HL-60 (cell line): ENCODE results near the gene VPS18.

Experiments used
- DNase-seq, 2 experiments: peaks; one replicate each; pipeline ENCODE4 v3.0.0-alpha.2; 2010 to 2020; ENCODE audit warnings: low read depth in 1 of 2, low spot score in 1 of 2
- H3K27ac ChIP-seq: fragments of 250-450 bp; sonication (Bioruptor Pico); replicated peaks from 2 replicates; pipeline ENCODE4 v1.5.1; 2020; ENCODE audit warnings: mild to moderate bottlenecking, moderate library complexity
- H3K27me3 ChIP-seq: fragments of 250-450 bp; sonication (Bioruptor Pico); 2 replicates; pipeline ENCODE4 v1.5.1; 2021; ENCODE audit warnings: mild to moderate bottlenecking, moderate library complexity; ENCODE audit not compliant: insufficient read depth, poor library complexity, severe bottlenecking
- H3K4me3 ChIP-seq: replicated peaks from 2 replicates; pipeline ENCODE4 v1.5.1; 2011; ENCODE audit warnings: mild to moderate bottlenecking, control low read depth, low read length; ENCODE audit not compliant: insufficient read depth
- GABPA ChIP-seq: IDR thresholded peaks from 2 replicates; pipeline ENCODE4 v1.6.1; 2012; ENCODE audit warnings: low read depth
- POLR2AphosphoS5 ChIP-seq: IDR thresholded peaks from 2 replicates; pipeline ENCODE4 v1.6.1; 2012; ENCODE audit warnings: low read depth
- REST ChIP-seq: IDR thresholded peaks from 2 replicates; pipeline ENCODE4 v1.6.1; 2012; ENCODE audit warnings: low read depth; ENCODE audit not compliant: insufficient replicate concordance
- SPI1 ChIP-seq: IDR thresholded peaks from 2 replicates; pipeline ENCODE4 v1.6.1; 2012; ENCODE audit warnings: low read depth, mild to moderate bottlenecking, borderline replicate concordance
- TF ChIP-seq, protein P1 (sequence below): IDR thresholded peaks from one replicate; pipeline ENCODE4 v1.5.1; 2011; ENCODE audit warnings: low read length, control low read depth, inconsistent platforms; ENCODE audit not compliant: insufficient read depth

The VPS18 gene

DNA sequence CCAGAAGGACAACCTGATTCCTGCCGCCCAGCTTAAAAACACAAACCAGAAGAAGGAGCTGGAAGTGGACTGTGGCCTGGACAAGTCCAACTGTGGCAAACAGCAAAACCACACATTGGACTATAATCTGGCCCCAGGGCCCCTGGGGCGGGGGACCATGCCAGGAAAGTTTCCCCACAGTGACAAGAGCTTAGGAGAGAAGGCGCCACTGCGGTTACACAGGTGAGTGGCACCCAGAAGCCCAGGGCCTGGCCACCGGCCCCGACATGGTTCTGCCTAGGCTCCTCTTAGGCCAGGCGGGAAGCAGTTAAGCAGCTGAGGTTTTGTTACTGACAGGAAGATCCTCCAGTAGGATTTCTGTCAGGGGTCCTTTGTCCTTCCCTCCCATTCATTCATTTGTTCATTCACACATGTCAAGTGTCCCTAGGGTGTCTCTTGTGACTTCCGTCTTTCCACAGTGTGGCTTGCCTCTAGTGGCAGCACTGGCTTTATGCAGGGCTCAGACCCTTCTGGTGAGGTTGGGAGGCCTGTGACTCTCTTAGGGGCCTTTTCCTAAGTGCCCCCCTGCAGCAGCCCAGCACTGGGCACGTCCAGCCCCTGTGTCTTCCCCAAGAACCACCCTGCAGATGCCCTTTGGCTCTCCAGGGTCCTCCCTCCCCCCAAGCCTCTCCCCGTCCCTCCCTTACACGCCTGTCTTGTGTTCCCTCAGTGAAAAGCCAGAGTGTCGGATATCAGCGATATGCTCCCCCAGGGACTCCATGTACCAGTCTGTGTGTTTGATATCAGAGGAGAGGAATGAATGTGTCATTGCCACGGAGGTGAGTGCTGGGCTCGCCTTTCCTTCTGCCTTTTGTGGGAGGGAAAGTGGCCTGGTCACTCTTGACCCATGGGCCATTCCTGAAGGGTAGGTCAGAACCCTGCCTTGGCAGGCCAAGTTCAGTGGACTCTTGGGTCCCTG is 42.7 kb downstream of the VPS18 start:
- Histone ChIP-seq H3K4me3 (no peak overlapping the region), H3K27ac (no peak overlapping the region), H3K27me3 (no peaks in the 10 kb centered on the region)
- TF ChIP-seq GABPA: no peak
- no peak for DNase-seq

GRCh38 chr15:40937762-40938535 is 43.7 kb downstream of the VPS18 start:
- TF ChIP-seq POLR2AphosphoS5 (no peak), SPI1 (no peak)
- TF ChIP-seq, protein P1, sequence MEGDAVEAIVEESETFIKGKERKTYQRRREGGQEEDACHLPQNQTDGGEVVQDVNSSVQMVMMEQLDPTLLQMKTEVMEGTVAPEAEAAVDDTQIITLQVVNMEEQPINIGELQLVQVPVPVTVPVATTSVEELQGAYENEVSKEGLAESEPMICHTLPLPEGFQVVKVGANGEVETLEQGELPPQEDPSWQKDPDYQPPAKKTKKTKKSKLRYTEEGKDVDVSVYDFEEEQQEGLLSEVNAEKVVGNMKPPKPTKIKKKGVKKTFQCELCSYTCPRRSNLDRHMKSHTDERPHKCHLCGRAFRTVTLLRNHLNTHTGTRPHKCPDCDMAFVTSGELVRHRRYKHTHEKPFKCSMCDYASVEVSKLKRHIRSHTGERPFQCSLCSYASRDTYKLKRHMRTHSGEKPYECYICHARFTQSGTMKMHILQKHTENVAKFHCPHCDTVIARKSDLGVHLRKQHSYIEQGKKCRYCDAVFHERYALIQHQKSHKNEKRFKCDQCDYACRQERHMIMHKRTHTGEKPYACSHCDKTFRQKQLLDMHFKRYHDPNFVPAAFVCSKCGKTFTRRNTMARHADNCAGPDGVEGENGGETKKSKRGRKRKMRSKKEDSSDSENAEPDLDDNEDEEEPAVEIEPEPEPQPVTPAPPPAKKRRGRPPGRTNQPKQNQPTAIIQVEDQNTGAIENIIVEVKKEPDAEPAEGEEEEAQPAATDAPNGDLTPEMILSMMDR: no peak
- no peak for DNase-seq
- Histone ChIP-seq H3K27ac (no peak overlapping the region), H3K4me3 (no peak overlapping the region), H3K27me3 (no peaks in the 10 kb centered on the region)

GRCh38 chr15:40938536-40938870 is 44.3 kb downstream of the VPS18 start:
- H3K27me3 ChIP-seq: no peaks in the 10 kb centered on the region
- H3K27ac ChIP-seq: no peak overlapping the region
- no peak for DNase-seq
- TF ChIP-seq GABPA: no peak
- no peak for TF ChIP-seq SPI1
- no peak for TF ChIP-seq POLR2AphosphoS5
- TF ChIP-seq, protein P1: no peak
- TF ChIP-seq REST: no peak
- H3K4me3 ChIP-seq: no peak overlapping the region

- Histone ChIP-seq H3K4me3 (no peak overlapping the region), H3K27me3 (no peaks in the 10 kb centered on the region), H3K27ac (peak overlapping the region; percentile 77)
- DNase-seq: peak in 1 of 2 experiments; percentile 21
- TF ChIP-seq, protein P1: no peak
- no peak for TF ChIP-seq REST
- no peak for TF ChIP-seq SPI1
- TF ChIP-seq POLR2AphosphoS5: no peak
- TF ChIP-seq GABPA: no peak
Measured at GRCh38 chr15:40940296-40940801, 46.1 kb downstream of the VPS18 start.
